ENCODE measurements around the gene FBN1.

DNA sequence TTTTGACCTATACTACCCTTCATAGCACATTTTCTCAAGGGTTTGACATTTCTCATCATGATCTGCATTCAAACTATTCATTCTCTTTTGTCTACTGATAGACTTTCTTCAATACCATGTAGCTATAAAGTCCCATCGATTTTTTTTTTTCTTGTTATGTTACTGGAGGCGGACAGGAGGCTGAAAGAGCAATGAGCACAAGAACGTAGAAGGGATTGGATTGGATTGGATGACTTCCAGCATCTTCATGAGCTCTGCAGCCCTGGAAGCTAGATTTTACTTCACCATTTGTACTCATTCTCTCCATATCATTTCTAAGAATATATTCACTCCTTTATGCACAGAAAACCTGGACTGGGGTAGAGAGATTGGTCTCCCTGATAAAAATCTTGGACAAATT is 271.0 kb downstream of the FBN1 start:
- TF ChIP-seq CTCF (IDR thresholded peaks at IDR 0.05) (no peak), POLR2AphosphoS5 (IDR thresholded peaks at IDR 0.05; ENCODE audit: insufficient read depth in 1 of 2, low read depth in 1 of 2) (no peak)

Measured in vagina (tissue), 2 donors.